ENCODE data around the gene HEATR9.

The HEATR9 gene

DNA sequence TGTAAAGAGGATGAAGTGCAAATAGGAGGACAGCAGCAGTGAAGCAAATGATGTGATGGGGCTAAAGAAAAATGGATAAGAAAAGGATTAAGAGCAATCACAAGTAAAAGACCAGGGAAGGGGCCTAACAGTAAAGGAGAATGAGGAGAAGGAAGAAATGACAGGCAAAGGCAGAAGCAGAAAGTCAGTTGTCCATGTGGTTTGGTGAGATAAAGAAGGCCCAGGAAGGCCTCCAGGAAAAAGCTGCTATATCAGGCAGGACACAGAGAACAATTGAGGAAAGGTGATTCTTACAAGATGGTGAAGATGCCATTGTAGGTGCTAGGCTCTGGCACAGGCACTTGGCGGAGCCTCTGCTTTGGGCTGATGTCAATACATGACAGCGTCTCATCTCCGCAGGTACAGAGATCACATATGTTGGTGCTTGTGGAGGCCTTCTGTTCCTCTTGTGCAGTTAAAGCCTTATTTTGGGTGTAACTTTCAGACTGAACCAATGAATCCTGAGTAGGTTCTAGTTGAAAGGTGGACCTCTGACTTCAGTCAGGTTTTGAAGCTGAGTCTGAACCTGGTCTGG is 43.7 kb upstream of the HEATR9 start:
- Histone ChIP-seq H3K4me3 (ENCODE audit: insufficient read length, low read depth) (no peak overlapping the region), H3K9ac (ENCODE audit: insufficient read length, low read depth) (no peak overlapping the region), H3K27me3 (ENCODE audit: insufficient read depth, insufficient read length) (no peaks in the 10 kb centered on the region), H3K36me3 (ENCODE audit: insufficient read depth, insufficient read length, low read length) (no peaks in the 10 kb centered on the region), H3K9me3 (ENCODE audit: insufficient read depth, low read length) (0 out of 2 replicates have a peak, but pooled peaks cover 6% of the 10 kb centered on the region), H3K4me1 (ENCODE audit: insufficient read depth, insufficient read length) (no peaks in the 10 kb centered on the region)
- DNase-seq (ENCODE audit: low read depth, low spot score), result no peak
- TF ChIP-seq SUZ12 (IDR thresholded peaks at IDR 0.05; ENCODE audit: extremely low read depth, insufficient read depth, insufficient read length) (no peak), YY1 (IDR thresholded peaks at IDR 0.05; ENCODE audit: insufficient read depth, insufficient read length) (no peak), ZNF274 (IDR thresholded peaks at IDR 0.05; ENCODE audit: low read depth, low read length) (no peak)

DNA sequence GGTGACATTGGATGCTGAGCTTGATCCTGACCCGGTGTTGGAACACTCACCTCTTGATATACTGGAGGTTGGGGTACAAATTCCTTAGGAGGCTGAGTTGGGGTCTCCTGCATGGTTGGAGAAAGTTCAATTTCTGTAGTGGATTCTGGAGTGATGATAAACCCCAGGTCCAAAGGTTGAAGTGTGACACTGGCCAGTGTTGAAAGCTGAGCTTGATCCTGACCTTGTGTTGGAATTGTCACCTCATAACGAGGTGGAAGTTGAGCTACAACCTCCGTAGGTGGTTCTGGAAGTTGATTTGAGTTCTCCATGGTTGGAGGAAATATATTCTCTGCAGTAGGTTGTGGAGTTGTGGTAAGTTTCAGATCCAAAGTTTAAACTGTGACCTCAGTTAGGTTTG is 40.7 kb upstream of the HEATR9 start:
- no peak overlapping the region for H3K4me3 ChIP-seq (ENCODE audit: insufficient read length, low read depth)
- H3K4me1 ChIP-seq (ENCODE audit: insufficient read depth, insufficient read length), result no peaks in the 10 kb centered on the region
- no peaks in the 10 kb centered on the region for H3K36me3 ChIP-seq (ENCODE audit: insufficient read depth, insufficient read length, low read length)
- no peak overlapping the region for H3K9ac ChIP-seq (ENCODE audit: insufficient read length, low read depth)
- 0 out of 2 replicates have a peak, but pooled peaks cover 6% of the 10 kb centered on the region for H3K9me3 ChIP-seq (ENCODE audit: insufficient read depth, low read length)
- H3K27me3 ChIP-seq (ENCODE audit: insufficient read depth, insufficient read length), result no peaks in the 10 kb centered on the region
- TF ChIP-seq ZNF274 (IDR thresholded peaks at IDR 0.05; ENCODE audit: low read depth, low read length) (no peak), SUZ12 (IDR thresholded peaks at IDR 0.05; ENCODE audit: extremely low read depth, insufficient read depth, insufficient read length) (no peak), YY1 (IDR thresholded peaks at IDR 0.05; ENCODE audit: insufficient read depth, insufficient read length) (no peak)
- no peak for DNase-seq (ENCODE audit: low read depth, low spot score)

DNA sequence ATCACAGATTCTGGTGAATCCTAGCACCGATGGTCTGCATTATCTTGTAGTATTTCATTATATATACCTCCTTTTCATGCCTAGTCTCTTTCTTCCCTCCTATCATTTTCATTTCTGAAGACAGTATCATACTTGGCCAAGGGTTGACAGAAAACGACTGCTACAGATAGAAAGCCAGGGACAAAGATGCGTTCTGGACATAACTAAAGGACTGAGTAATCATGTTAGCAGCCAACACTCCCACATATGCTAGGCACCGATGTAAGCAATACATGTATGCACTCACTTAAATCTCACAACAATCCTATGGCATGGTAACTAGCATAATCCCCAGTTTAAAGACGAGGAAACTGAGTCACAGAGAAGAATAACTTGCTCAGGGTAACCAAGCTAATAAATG is 39.0 kb upstream of the HEATR9 start:
- no peak for TF ChIP-seq YY1 (IDR thresholded peaks at IDR 0.05; ENCODE audit: insufficient read depth, insufficient read length)
- TF ChIP-seq SUZ12 (IDR thresholded peaks at IDR 0.05; ENCODE audit: extremely low read depth, insufficient read depth, insufficient read length), result no peak
- no peak for TF ChIP-seq ZNF274 (IDR thresholded peaks at IDR 0.05; ENCODE audit: low read depth, low read length)

DNA sequence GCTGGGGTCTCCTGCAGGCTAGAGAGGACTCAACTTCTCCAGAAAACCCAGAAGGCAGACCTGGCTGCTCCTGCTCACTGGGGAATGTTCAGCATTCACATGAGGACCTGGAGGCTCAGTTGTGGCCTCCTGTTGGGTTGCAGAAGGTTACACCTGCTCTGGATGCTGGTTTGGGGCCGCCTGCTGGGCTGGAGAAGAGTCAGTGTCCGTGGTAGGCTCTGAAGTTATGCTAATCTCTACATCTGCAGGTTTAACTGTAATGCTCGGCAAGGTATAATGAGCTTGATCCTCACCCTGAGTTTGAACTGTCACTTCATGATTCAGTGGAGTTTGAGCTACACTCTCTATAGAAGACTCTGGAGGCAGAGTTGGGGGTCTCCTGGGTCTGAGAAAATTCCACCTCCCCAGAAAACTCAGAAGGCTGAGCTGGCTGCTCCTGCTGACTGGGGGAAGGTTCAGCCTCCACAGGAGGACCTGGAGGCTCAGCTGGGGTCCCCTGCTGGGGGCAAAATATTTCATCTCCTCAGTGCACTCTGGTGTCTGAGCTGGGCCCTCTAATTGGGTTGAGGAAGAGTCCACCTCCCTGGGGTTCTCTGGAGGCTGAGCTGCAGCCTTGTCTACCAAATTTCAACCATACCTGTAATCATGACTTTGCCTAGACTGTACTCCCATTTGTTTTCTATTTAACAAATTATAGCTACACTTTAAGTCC is 38.4 kb upstream of the HEATR9 start:
- TF ChIP-seq ZNF274 (IDR thresholded peaks at IDR 0.05; ENCODE audit: low read depth, low read length) (no peak), YY1 (IDR thresholded peaks at IDR 0.05; ENCODE audit: insufficient read depth, insufficient read length) (no peak), SUZ12 (IDR thresholded peaks at IDR 0.05; ENCODE audit: extremely low read depth, insufficient read depth, insufficient read length) (no peak)
- Histone ChIP-seq H3K36me3 (ENCODE audit: insufficient read depth, insufficient read length, low read length) (no peaks in the 10 kb centered on the region), H3K27me3 (ENCODE audit: insufficient read depth, insufficient read length) (no peaks in the 10 kb centered on the region), H3K4me3 (ENCODE audit: insufficient read length, low read depth) (no peak overlapping the region), H3K9ac (ENCODE audit: insufficient read length, low read depth) (no peak overlapping the region), H3K4me1 (ENCODE audit: insufficient read depth, insufficient read length) (no peaks in the 10 kb centered on the region), H3K9me3 (ENCODE audit: insufficient read depth, low read length) (no peaks in the 10 kb centered on the region)
- DNase-seq (ENCODE audit: low read depth, low spot score), result no peak

More for the DNA sequence above, 39.0 kb upstream of the HEATR9 start:
- no peaks in the 10 kb centered on the region for H3K4me1 ChIP-seq (ENCODE audit: insufficient read depth, insufficient read length)
- H3K27me3 ChIP-seq (ENCODE audit: insufficient read depth, insufficient read length), result no peaks in the 10 kb centered on the region
- no peak overlapping the region for H3K4me3 ChIP-seq (ENCODE audit: insufficient read length, low read depth)
- H3K9me3 ChIP-seq (ENCODE audit: insufficient read depth, low read length), result no peaks in the 10 kb centered on the region
- DNase-seq (ENCODE audit: low read depth, low spot score), result no peak
- H3K9ac ChIP-seq (ENCODE audit: insufficient read length, low read depth), result no peak overlapping the region
- no peaks in the 10 kb centered on the region for H3K36me3 ChIP-seq (ENCODE audit: insufficient read depth, insufficient read length, low read length)

DNA sequence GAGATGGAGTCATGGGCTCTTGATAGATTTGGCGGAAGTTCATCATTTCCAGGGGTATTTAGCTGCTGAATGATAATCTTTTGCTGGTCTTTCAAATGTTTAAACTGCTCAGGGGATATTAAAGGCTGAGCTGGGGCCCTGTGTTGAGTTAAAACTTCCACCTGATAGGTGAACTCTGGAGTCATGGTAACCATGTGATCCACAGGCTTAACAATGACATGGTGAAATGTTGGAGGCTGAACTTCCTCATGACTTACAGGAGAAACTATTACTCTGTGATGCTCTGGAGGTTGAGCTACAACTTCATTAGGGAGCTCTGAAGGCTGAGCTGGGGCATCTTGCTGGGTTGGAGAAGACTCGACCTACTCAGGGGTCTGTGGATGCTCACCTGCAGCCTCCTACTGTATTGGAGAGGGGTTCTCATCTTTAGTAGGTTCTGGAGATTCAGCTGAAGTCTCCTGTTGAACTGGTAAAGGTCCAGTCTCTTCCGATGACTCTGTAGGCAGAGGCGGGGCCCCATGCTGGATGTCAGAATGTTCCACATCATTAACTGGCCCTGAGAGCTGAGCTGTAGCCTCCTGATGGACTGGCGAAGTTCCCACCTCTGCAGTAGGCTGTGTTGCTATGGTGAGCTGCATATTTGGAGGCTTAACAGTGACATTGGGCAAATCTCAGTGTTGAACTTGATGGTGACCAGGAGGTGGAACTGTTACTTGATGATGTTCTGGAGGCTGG is 37.7 kb upstream of the HEATR9 start:
- H3K36me3 ChIP-seq (ENCODE audit: insufficient read depth, insufficient read length, low read length), result no peaks in the 10 kb centered on the region
- no peak overlapping the region for H3K9ac ChIP-seq (ENCODE audit: insufficient read length, low read depth)
- no peak for DNase-seq (ENCODE audit: low read depth, low spot score)
- no peak for TF ChIP-seq YY1 (IDR thresholded peaks at IDR 0.05; ENCODE audit: insufficient read depth, insufficient read length)
- no peak overlapping the region for H3K4me3 ChIP-seq (ENCODE audit: insufficient read length, low read depth)
- H3K4me1 ChIP-seq (ENCODE audit: insufficient read depth, insufficient read length), result no peaks in the 10 kb centered on the region
- no peaks in the 10 kb centered on the region for H3K9me3 ChIP-seq (ENCODE audit: insufficient read depth, low read length)
- no peaks in the 10 kb centered on the region for H3K27me3 ChIP-seq (ENCODE audit: insufficient read depth, insufficient read length)

DNA sequence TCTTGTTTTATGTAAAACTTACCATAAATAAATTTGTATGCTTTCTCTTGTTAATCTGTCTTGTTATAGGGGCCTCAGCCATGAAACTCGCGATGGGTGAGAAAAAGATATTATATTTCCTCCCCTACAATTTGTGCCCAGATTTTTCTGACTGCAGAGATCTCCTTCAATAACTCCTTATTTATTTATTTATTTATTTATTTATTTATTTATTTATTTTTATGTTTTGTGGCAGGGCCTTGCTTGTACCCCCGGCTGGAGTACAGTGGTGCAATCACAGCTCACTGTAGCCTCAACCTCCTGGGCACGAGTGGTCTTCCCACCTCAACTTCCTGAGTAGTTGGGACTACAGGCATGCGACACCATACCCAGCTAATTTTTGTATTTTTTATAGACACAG is 34.8 kb upstream of the HEATR9 start:
- TF ChIP-seq YY1 (IDR thresholded peaks at IDR 0.05; ENCODE audit: insufficient read depth, insufficient read length) (no peak), SUZ12 (IDR thresholded peaks at IDR 0.05; ENCODE audit: extremely low read depth, insufficient read depth, insufficient read length) (no peak), ZNF274 (IDR thresholded peaks at IDR 0.05; ENCODE audit: low read depth, low read length) (no peak)
- no peaks in the 10 kb centered on the region for H3K27me3 ChIP-seq (ENCODE audit: insufficient read depth, insufficient read length)
- DNase-seq (ENCODE audit: low read depth, low spot score), result no peak
- no peaks in the 10 kb centered on the region for H3K9me3 ChIP-seq (ENCODE audit: insufficient read depth, low read length)
- no peak overlapping the region for H3K9ac ChIP-seq (ENCODE audit: insufficient read length, low read depth)
- no peaks in the 10 kb centered on the region for H3K36me3 ChIP-seq (ENCODE audit: insufficient read depth, insufficient read length, low read length)
- H3K4me1 ChIP-seq (ENCODE audit: insufficient read depth, insufficient read length), result no peaks in the 10 kb centered on the region
- no peak overlapping the region for H3K4me3 ChIP-seq (ENCODE audit: insufficient read length, low read depth)

DNA sequence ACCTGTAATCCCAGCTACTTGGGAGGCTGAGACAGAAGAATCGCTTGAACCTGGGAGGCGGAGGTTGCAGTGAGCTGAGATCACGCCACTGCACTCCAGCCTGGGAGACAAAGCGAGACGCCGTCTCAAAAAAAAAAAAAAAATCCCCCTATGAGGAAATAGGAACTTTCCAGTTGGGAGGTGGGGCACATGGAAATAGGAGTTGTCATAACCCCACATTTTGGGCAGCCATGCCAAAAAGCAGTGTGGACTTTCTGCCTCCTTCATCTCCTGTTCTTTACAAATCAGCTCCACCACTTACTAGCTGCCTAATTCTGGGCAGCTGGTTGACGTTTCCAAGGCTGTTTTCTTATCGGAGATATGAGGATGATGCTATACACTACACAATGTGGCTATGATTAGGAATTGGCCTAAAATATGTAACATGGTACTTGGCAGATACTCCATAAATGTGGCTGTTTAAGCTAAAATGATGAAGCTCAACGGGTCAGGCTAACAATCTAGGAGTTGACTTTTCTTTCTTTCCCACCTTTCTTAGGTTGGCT is 33.0 kb upstream of the HEATR9 start:
- H3K27me3 ChIP-seq (ENCODE audit: insufficient read depth, insufficient read length), result no peaks in the 10 kb centered on the region
- no peaks in the 10 kb centered on the region for H3K36me3 ChIP-seq (ENCODE audit: insufficient read depth, insufficient read length, low read length)
- TF ChIP-seq SUZ12 (IDR thresholded peaks at IDR 0.05; ENCODE audit: extremely low read depth, insufficient read depth, insufficient read length) (no peak), YY1 (IDR thresholded peaks at IDR 0.05; ENCODE audit: insufficient read depth, insufficient read length) (no peak), ZNF274 (IDR thresholded peaks at IDR 0.05; ENCODE audit: low read depth, low read length) (no peak)
- no peak overlapping the region for H3K9ac ChIP-seq (ENCODE audit: insufficient read length, low read depth)
- H3K4me3 ChIP-seq (ENCODE audit: insufficient read length, low read depth), result no peak overlapping the region
- H3K9me3 ChIP-seq (ENCODE audit: insufficient read depth, low read length), result no peaks in the 10 kb centered on the region
- no peaks in the 10 kb centered on the region for H3K4me1 ChIP-seq (ENCODE audit: insufficient read depth, insufficient read length)
- no peak for DNase-seq (ENCODE audit: low read depth, low spot score)
